A549 (cell line): ENCODE results near the gene CRADD. TPM values are rescaled to one million over a fixed set of nuclear protein-coding genes. Genes with fewer than 3 reads are reported as not detected.

Experiments used
- ATAC-seq, 2 experiments: fragments of 200-7000 bp in 1 of 2; fragments of >200 bp in 1 of 2; cut with Nextera tagmentation in 1 of 2; cut with Tn5 transposase in 1 of 2; 3 replicates each; pipeline versions ENCODE4 v1.8.0 to v1.9.1; 2018 to 2020; ENCODE audit warnings: mild to moderate bottlenecking in 1 of 2, moderate library complexity in 1 of 2
- CTCF ChIA-PET: fragments of 300-600 bp; sonication (Branson Sonifier 250); formaldehyde crosslinking; extraction: SDS; loops from one replicate; lab custom pipeline; 2021; ENCODE audit warnings: antibody characterized with exemption, inconsistent platforms; lab: Yijun Ruan, JAX
- POLR2A ChIA-PET: fragments of 350-600 bp; formaldehyde crosslinking; extraction: SDS; loops from one replicate; lab custom pipeline; 2021; ENCODE audit warnings: antibody characterized with exemption, inconsistent platforms; lab: Yijun Ruan, JAX
- DNase-seq, 2 experiments: peaks; one replicate each; pipeline versions ENCODE4 v3.0.0 to v3.0.0-alpha.2; 2011 to 2016; ENCODE audit warnings: low read depth in 1 of 2, low spot score in 1 of 2
- FAIRE-seq: peaks from 2 replicates; lab custom pipeline; 2011; peaks lifted over from hg19 to GRCh38; lab: Jason Lieb, UNC
- H3K27ac ChIP-seq, 2 experiments: fragments of >200 bp; sonication (Bioruptor Twin); formaldehyde crosslinking; 3 replicates each; pipeline ENCODE4 v1.5.1; 2016 to 2017
- H3K4me1 ChIP-seq: fragments of >200 bp; sonication (Bioruptor Twin); formaldehyde crosslinking; 3 replicates; pipeline ENCODE4 v1.6.1; 2016
- H3K4me2 ChIP-seq: fragments of >200 bp; sonication (Bioruptor Twin); formaldehyde crosslinking; 3 replicates; pipeline ENCODE4 v1.6.1; 2016
- H3K4me3 ChIP-seq: fragments of >200 bp; sonication (Bioruptor Twin); formaldehyde crosslinking; 3 replicates; pipeline ENCODE4 v1.5.1; 2016
- H3K9me3 ChIP-seq: fragments of >200 bp; sonication (Bioruptor Twin); formaldehyde crosslinking; 3 replicates; pipeline ENCODE4 v1.6.1; 2016
- BHLHE40 ChIP-seq: IDR thresholded peaks from 2 replicates; pipeline ENCODE4 v1.6.1; 2012; ENCODE audit warnings: low read depth, low read length, inconsistent platforms
- CBX2 ChIP-seq: fragments of 200-600 bp; sonication (generic); IDR thresholded peaks from 2 replicates; pipeline ENCODE4 v1.6.1; 2016; ENCODE audit warnings: low read depth, mild to moderate bottlenecking, borderline replicate concordance
- CBX8 ChIP-seq: fragments of 200-600 bp; sonication (generic); IDR thresholded peaks from 2 replicates; pipeline ENCODE4 v1.6.1; 2016
- CHD4 ChIP-seq: fragments of 200-600 bp; sonication (generic); IDR thresholded peaks from 2 replicates; pipeline ENCODE4 v1.6.1; 2016; ENCODE audit warnings: antibody characterized with exemption, mild to moderate bottlenecking, borderline replicate concordance
- ESRRA ChIP-seq: fragments of 150-350 bp; IDR thresholded peaks from 2 replicates; pipeline ENCODE4 v1.6.1; 2014; ENCODE audit warnings: mild to moderate bottlenecking, low read length, borderline replicate concordance
- FOSL2 ChIP-seq, 2 experiments: fragments of 450-650 bp in 1 of 2; fragments of >200 bp in 1 of 2; sonication (Bioruptor Twin) in 1 of 2; formaldehyde crosslinking; IDR thresholded peaks; 2 replicates each; pipeline versions ENCODE4 v1.5.0 to v1.6.1; 2016 to 2020; ENCODE audit warnings: mild to moderate bottlenecking in 1 of 2, moderate library complexity in 1 of 2
- HOXB13 ChIP-seq: fragments of 250-450 bp; sonication (Bioruptor Pico); IDR thresholded peaks from 2 replicates; pipeline ENCODE4 v1.5.0; 2020; ENCODE audit warnings: low read depth, mild to moderate bottlenecking, moderate library complexity
- JUNB ChIP-seq: fragments of >200 bp; sonication (Bioruptor Twin); formaldehyde crosslinking; IDR thresholded peaks from 2 replicates; pipeline ENCODE4 v1.6.1; 2016
- NFE2L2 ChIP-seq: fragments of 150-350 bp; conservative IDR thresholded peaks from 2 replicates; pipeline ENCODE4 v1.6.1; 2014; ENCODE audit warnings: low read length
- NPAS2 ChIP-seq: fragments of 250-450 bp; sonication (Bioruptor Pico); IDR thresholded peaks from 2 replicates; pipeline ENCODE4 v1.8.0; 2022; ENCODE audit warnings: mild to moderate bottlenecking, moderate library complexity, borderline replicate concordance
- TFCP2L1 ChIP-seq: fragments of 250-450 bp; sonication (Bioruptor Pico); IDR thresholded peaks from 2 replicates; pipeline ENCODE4 v1.5.0; 2021; ENCODE audit warnings: mild to moderate bottlenecking
- TP53 ChIP-seq: fragments of 250-450 bp; sonication (Bioruptor Pico); IDR thresholded peaks from 2 replicates; pipeline ENCODE4 v1.5.0; 2021; ENCODE audit warnings: mild to moderate bottlenecking, moderate library complexity
- ZNF302 ChIP-seq: fragments of 250-450 bp; sonication (Bioruptor Pico); IDR thresholded peaks from 2 replicates; pipeline ENCODE4 v1.9.0; 2021; ENCODE audit warnings: inconsistent platforms, mild to moderate bottlenecking, moderate library complexity
- WGBS: methylation state at CpG from one replicate; pipeline ENCODE4 v1.1.6; 2017; ENCODE audit errors: missing lambda C conversion rate; 5-methylcytosine and 5-hydroxymethylcytosine counted together
- polyA plus RNA-seq, 4 experiments: library from polyadenylated mRNA; depleted of rRNA in 3 of 4; stranded (reverse); fragments of >200 nt; fragmentation: RNase III in 1 of 4; extraction: RNeasy Plus Mini Kit Qiagen cat#74134 plus additional on column Dnase treatment in 1 of 4; gene quantifications; 2 replicates in 3 of 4; 3 replicates in 1 of 4; pipeline ENCODE4 v1.2.3, GENCODE V29; 2011 to 2017
- TF ChIP-seq, protein P1 (sequence below): fragments of 150-350 bp; IDR thresholded peaks from 2 replicates; pipeline ENCODE4 v1.6.1; 2014; ENCODE audit warnings: low read depth, mild to moderate bottlenecking, low read length
- TF ChIP-seq, protein P2 (sequence below): IDR thresholded peaks from 2 replicates; pipeline ENCODE4 v1.6.1; 2012
- TF ChIP-seq, protein P3 (sequence below): IDR thresholded peaks from 2 replicates; pipeline ENCODE4 v1.6.1; 2012; ENCODE audit warnings: low read depth, borderline replicate concordance
- TF ChIP-seq, protein P4 (sequence below): fragments of 250-450 bp; sonication (Bioruptor Pico); IDR thresholded peaks from 2 replicates; pipeline ENCODE4 v1.5.0; 2021; ENCODE audit warnings: mild to moderate bottlenecking, moderate library complexity, borderline replicate concordance
- TF ChIP-seq, protein P5 (sequence below): fragments of 250-450 bp; sonication (Bioruptor Pico); IDR thresholded peaks from 2 replicates; pipeline ENCODE4 v1.5.0; 2020; ENCODE audit warnings: low read depth, mild to moderate bottlenecking, moderate library complexity

Gene CRADD
- polyA plus RNA-seq, 2 of the 4 experiments (the other 2 are of a cell fraction) = 13.2 to 23.0 TPM

DNA sequence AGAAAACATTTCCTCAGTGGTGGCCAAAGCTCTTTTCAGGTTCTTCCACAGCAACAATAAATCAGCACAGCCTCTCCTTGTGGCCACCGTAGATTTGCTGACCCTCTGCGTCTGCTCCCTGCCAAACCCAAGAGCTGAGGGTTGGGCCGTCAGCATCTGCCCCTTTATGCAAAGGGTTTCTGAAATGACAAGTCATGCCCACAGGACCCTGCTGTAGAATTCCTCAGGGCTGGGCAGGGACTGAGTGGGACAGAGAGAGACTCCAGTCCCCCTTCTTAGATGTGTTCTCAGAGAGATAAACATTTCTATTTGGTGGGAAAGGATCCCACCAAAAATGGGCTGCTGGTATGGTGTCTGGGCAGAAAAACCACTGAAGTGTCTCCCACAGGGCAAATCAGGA lies 238.2 kb downstream of the CRADD start:
- H3K4me3 ChIP-seq = no peak overlapping the region
- FAIRE-seq = no peak
- no peaks in the 10 kb centered on the region for H3K9me3 ChIP-seq
- CTCF ChIA-PET = interaction anchor here (1.3 kb wide), 1 partner anchor 186 kb away, joined by 3 read pairs; no protein-coding TSS in a partner anchor
- H3K4me2 ChIP-seq = no peak overlapping the region
- peak overlapping the region in 1 of 2 experiments; percentile 11; a peak in 1 of 6 replicates for H3K27ac ChIP-seq
- 97% methylated on average over 3 of the region's 3 CpGs for WGBS
- DNase-seq = no peak
- peaks cover 19% of the 10 kb centered on the region for H3K4me1 ChIP-seq
- TF ChIP-seq JUNB = no peak
- TF ChIP-seq NFE2L2 = no peak
- TF ChIP-seq FOSL2 (IDR thresholded peaks at IDR 0.05) = no peak
- TF ChIP-seq FOSL2 (CRISPR knock-in tag; IDR thresholded peaks at IDR 0.05) = no peak
- TF ChIP-seq TFCP2L1 = no peak
- TF ChIP-seq, all 56 proteins: peak for 0
- ATAC-seq = no peak
- POLR2A ChIA-PET = no interaction called here

DNA sequence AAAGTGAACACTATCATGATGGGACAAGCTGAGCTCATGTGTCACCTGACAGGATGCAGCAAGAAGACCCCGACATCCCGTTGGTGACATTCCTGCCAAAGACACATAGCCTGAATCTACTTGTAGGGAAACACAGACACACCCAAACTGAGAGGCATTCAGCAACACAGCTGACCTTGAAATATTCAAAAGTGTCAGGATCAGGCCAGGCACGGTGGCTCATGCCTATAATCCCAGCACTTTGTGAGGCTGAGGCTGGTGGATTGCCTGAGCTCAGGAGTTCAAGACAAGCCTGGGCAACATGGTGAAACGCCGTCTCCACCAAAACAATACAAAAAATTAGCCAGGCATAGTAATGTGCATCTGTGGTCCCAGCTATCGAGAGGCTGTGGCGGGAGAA lies 239.2 kb downstream of the CRADD start:
- no peak for ATAC-seq
- H3K27ac ChIP-seq = peak overlapping the region; percentile 51 to 67; a peak in 5 of 6 replicates
- WGBS = 81% methylated on average over 7 of the region's 7 CpGs
- FAIRE-seq = no peak
- no peak overlapping the region for H3K4me3 ChIP-seq
- H3K4me2 ChIP-seq = no peak overlapping the region
- CTCF ChIA-PET = no interaction called here
- H3K4me1 ChIP-seq = peaks cover 20% of the 10 kb centered on the region
- no peaks in the 10 kb centered on the region for H3K9me3 ChIP-seq
- POLR2A ChIA-PET = no interaction called here
- no peak for DNase-seq
- no peak for TF ChIP-seq CBX2
- no peak for TF ChIP-seq TP53 (CRISPR knock-in tag)
- TF ChIP-seq CBX8 = no peak
- no peak for TF ChIP-seq HOXB13 (CRISPR knock-in tag)
- TF ChIP-seq NPAS2 (CRISPR knock-in tag) = no peak
- no peak for TF ChIP-seq ZNF302 (CRISPR knock-in tag)
- TF ChIP-seq, protein P1, sequence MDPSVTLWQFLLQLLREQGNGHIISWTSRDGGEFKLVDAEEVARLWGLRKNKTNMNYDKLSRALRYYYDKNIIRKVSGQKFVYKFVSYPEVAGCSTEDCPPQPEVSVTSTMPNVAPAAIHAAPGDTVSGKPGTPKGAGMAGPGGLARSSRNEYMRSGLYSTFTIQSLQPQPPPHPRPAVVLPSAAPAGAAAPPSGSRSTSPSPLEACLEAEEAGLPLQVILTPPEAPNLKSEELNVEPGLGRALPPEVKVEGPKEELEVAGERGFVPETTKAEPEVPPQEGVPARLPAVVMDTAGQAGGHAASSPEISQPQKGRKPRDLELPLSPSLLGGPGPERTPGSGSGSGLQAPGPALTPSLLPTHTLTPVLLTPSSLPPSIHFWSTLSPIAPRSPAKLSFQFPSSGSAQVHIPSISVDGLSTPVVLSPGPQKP = no peak
- TF ChIP-seq, protein P2, sequence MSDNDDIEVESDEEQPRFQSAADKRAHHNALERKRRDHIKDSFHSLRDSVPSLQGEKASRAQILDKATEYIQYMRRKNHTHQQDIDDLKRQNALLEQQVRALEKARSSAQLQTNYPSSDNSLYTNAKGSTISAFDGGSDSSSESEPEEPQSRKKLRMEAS = no peak
- TF ChIP-seq, protein P3, sequence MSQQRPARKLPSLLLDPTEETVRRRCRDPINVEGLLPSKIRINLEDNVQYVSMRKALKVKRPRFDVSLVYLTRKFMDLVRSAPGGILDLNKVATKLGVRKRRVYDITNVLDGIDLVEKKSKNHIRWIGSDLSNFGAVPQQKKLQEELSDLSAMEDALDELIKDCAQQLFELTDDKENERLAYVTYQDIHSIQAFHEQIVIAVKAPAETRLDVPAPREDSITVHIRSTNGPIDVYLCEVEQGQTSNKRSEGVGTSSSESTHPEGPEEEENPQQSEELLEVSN = no peak
- TF ChIP-seq, protein P4, sequence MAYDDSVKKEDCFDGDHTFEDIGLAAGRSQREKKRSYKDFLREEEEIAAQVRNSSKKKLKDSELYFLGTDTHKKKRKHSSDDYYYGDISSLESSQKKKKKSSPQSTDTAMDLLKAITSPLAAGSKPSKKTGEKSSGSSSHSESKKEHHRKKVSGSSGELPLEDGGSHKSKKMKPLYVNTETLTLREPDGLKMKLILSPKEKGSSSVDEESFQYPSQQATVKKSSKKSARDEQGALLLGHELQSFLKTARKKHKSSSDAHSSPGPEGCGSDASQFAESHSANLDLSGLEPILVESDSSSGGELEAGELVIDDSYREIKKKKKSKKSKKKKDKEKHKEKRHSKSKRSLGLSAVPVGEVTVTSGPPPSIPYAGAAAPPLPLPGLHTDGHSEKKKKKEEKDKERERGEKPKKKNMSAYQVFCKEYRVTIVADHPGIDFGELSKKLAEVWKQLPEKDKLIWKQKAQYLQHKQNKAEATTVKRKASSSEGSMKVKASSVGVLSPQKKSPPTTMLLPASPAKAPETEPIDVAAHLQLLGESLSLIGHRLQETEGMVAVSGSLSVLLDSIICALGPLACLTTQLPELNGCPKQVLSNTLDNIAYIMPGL (CRISPR knock-in tag) = no peak
- TF ChIP-seq CHD4 = no peak

DNA sequence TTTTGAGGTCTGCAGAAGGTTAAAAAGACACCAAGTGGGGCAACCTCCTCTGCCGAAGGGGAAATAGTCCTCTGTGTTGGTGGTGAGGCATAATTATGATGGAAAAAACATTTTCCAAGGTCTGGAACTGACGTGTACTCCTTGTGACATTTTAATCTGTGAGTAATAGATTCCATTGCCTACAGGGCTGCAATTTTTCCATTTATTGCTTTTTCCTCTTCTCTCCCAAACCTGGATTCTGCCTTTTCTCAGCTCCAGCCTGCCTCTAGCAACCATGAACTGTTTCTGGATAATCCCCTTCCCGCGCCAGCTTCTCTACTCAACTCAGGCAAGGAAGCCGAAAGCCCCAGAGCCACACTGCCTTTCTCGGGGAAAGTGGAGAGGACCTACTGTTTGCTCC lies 241.1 kb downstream of the CRADD start:
- Histone ChIP-seq H3K9me3 (no peaks in the 10 kb centered on the region), H3K27ac (peak overlapping the region; percentile 59 to 67), H3K4me3 (no peak overlapping the region), H3K4me1 (peaks cover 39% of the 10 kb centered on the region), H3K4me2 (peak overlapping the region; percentile 50)
- ChIA-PET POLR2A (no interaction called here), CTCF (interaction anchor here (1.1 kb wide), 1 partner anchor 58 kb away, joined by 7 read pairs; no protein-coding TSS in a partner anchor)
- TF ChIP-seq, protein P1 = no peak
- TF ChIP-seq FOSL2 (IDR thresholded peaks at IDR 0.05) (no peak), FOSL2 (CRISPR knock-in tag; IDR thresholded peaks at IDR 0.05) (peak; percentile 36; the same call in 1 of the 2 replicates), ESRRA (no peak), BHLHE40 (no peak)
- TF ChIP-seq, protein P5, sequence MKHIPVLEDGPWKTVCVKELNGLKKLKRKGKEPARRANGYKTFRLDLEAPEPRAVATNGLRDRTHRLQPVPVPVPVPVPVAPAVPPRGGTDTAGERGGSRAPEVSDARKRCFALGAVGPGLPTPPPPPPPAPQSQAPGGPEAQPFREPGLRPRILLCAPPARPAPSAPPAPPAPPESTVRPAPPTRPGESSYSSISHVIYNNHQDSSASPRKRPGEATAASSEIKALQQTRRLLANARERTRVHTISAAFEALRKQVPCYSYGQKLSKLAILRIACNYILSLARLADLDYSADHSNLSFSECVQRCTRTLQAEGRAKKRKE = no peak
- peak; percentile 35 to 71; a peak in 5 of 6 replicates for ATAC-seq
- no peak for FAIRE-seq
- peak in 1 of 2 experiments; percentile 44 for DNase-seq
- 68% methylated on average over 6 of the region's 6 CpGs for WGBS
